K562 (cell line): ENCODE data around the gene SLC25A21.

Source experiments
- BMI1 ChIP-seq: fragments of 150-350 bp; IDR thresholded peaks from 2 replicates; pipeline ENCODE4 v1.6.1; 2014; ENCODE audit warnings: low read length
- ZNF274 ChIP-seq: IDR thresholded peaks from 2 replicates; pipeline ENCODE4 v1.6.1; 2011; ENCODE audit warnings: low read depth, mild to moderate bottlenecking, low read length, moderate library complexity, borderline replicate concordance
- TF ChIP-seq, protein P1 (sequence below), 3 experiments: IDR thresholded peaks in 2 of 3; conservative IDR thresholded peaks in 1 of 3; 2 replicates each; pipeline ENCODE4 v1.5.1; 2011 to 2012; ENCODE audit warnings: low read length in 3 of 3, mild to moderate bottlenecking in 3 of 3, control low read depth in 2 of 3, improper control_type of control experiment in 1 of 3, inconsistent platforms in 1 of 3, low read depth in 1 of 3, mixed read lengths in 1 of 3, moderate library complexity in 1 of 3; ENCODE audit not compliant: insufficient read depth in 2 of 3

DNA sequence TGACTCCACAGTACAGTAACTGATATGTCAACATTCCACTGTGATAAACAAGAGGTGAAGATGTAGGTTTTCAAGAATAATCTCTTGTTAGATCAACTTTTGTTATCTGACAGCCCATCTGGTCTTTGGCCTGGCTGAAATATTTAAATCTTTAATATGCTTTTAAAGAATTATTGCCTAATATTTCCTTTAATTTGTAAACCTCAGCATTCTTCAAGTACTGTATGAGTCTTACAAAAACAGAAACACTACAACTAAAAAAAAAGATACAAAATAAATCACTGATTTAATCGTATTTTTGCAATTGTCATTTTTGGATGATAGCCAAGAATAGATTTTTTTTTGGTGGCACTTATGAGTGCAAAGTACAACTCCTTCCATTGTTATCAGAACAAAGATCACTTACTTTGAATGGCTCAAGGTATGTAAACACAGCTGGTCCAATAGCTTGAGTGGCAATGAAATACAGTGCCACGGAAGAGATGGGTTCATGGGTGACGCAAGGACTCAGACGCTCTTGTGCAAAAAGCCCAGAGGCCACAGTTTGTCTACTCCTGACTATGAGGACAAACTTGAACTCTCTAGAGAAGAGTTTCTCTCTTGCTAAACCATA, 401.3 kb downstream of the SLC25A21 start:
- TF ChIP-seq BMI1, result no peak
- TF ChIP-seq, protein P1, sequence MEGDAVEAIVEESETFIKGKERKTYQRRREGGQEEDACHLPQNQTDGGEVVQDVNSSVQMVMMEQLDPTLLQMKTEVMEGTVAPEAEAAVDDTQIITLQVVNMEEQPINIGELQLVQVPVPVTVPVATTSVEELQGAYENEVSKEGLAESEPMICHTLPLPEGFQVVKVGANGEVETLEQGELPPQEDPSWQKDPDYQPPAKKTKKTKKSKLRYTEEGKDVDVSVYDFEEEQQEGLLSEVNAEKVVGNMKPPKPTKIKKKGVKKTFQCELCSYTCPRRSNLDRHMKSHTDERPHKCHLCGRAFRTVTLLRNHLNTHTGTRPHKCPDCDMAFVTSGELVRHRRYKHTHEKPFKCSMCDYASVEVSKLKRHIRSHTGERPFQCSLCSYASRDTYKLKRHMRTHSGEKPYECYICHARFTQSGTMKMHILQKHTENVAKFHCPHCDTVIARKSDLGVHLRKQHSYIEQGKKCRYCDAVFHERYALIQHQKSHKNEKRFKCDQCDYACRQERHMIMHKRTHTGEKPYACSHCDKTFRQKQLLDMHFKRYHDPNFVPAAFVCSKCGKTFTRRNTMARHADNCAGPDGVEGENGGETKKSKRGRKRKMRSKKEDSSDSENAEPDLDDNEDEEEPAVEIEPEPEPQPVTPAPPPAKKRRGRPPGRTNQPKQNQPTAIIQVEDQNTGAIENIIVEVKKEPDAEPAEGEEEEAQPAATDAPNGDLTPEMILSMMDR (IDR thresholded peaks at IDR 0.05 in 2 of 3, conservative IDR thresholded peaks at IDR 0.05 in 1 of 3; ENCODE audit: insufficient read depth in 2 of 3, low read depth in 1 of 3, low read length in 3 of 3), result no peak
- no peak for TF ChIP-seq ZNF274
